Peyer's patch (tissue), 4 donors: Measurements from ENCODE around the gene ATP5F1B. TPM values are rescaled to one million over a fixed set of nuclear protein-coding genes. Genes with fewer than 3 reads are reported as not detected.

ENCODE experiments used
- DNase-seq, 3 donors: peaks; one replicate each; pipeline ENCODE4 v3.0.0-alpha.2; 2017 to 2019
- H3K27ac ChIP-seq, 4 donors: fragments of 200-600 bp; sonication (generic); one replicate each; pipeline ENCODE4 v1.5.1; 2016 to 2019
- H3K27me3 ChIP-seq, 2 donors: fragments of 200-600 bp; sonication (generic); one replicate each; pipeline ENCODE4 v1.5.1; 2019
- H3K36me3 ChIP-seq, 3 donors: fragments of 200-600 bp; sonication (generic); one replicate each; pipeline ENCODE4 v1.5.1; 2016 to 2019
- H3K4me1 ChIP-seq, 4 donors: fragments of 200-600 bp; sonication (generic); one replicate each; pipeline ENCODE4 v1.5.1; 2016 to 2019
- H3K4me3 ChIP-seq, 4 donors: fragments of 200-600 bp; sonication (generic); 1 replicate in 3 of 4; 2 replicates in 1 of 4; pipeline ENCODE4 v1.5.1; 2016 to 2019; ENCODE audit warnings: mild to moderate bottlenecking in 1 of 4
- H3K9me3 ChIP-seq, 4 donors: fragments of 200-600 bp; sonication (generic); one replicate each; pipeline ENCODE4 v1.5.1; 2016 to 2019; ENCODE audit warnings: mild to moderate bottlenecking in 1 of 4
- CTCF ChIP-seq, 6 experiments: fragments of 450-650 bp in 4 of 6; fragments of 200-600 bp in 2 of 6; sonication (generic) in 1 of 6; IDR thresholded peaks; one replicate each; pipeline ENCODE4 v1.5.1; 2017 to 2019; ENCODE audit warnings: antibody characterized with exemption in 6 of 6, mild to moderate bottlenecking in 3 of 6, moderate library complexity in 1 of 6
- POLR2A ChIP-seq, 2 donors: fragments of 450-650 bp; IDR thresholded peaks; one replicate each; pipeline ENCODE4 v1.5.1; 2017; ENCODE audit warnings: antibody characterized with exemption in 2 of 2, mild to moderate bottlenecking in 2 of 2, moderate library complexity in 2 of 2
- total RNA-seq, 4 donors: library from RNA; depleted of rRNA; stranded (reverse); fragments of >200 nt; gene quantifications; one replicate each; pipeline ENCODE4 v1.1.0, GENCODE V29; 2016

Gene ATP5F1B
- 100 to 1,000 TPM; 333 to 768 (median 688) TPM for total RNA-seq

GRCh38 chr12:56645717-56646446, at the start of gene ATP5F1B:
Gene ATP5F1B, minus strand, starts transcription at chr12:56645984. Its CDS starts 21 bp downstream, at chr12:56645963.
- peaks cover 0 to 20% (median 7%) of the 10 kb centered on the region in 4 donors for H3K4me1 ChIP-seq
- DNase-seq, result peak; percentile 91 to 99 (median 93)
- H3K36me3 ChIP-seq, result peaks cover 0 to 36% (median 3%) of the 10 kb centered on the region in 3 donors
- TF ChIP-seq POLR2A (IDR thresholded peaks at IDR 0.05), result peak; percentile 99
- peak in 1 of 6 experiments; percentile 19 for TF ChIP-seq CTCF (IDR thresholded peaks at IDR 0.05)
- H3K9me3 ChIP-seq, result no peaks in the 10 kb centered on the region
- H3K4me3 ChIP-seq, result peak within 1 kb of the TSS; percentile 80 to 95 (median 86)
- no peaks in the 10 kb centered on the region for H3K27me3 ChIP-seq
- peak within 1 kb of the TSS; percentile 90 to 96 (median 92) for H3K27ac ChIP-seq

- Histone ChIP-seq H3K36me3 (no peaks in the 10 kb centered on the region), H3K4me3 (no peak overlapping the region), H3K9me3 (no peaks in the 10 kb centered on the region), H3K27ac (no peak overlapping the region), H3K27me3 (no peaks in the 10 kb centered on the region), H3K4me1 (no peaks in the 10 kb centered on the region)
- DNase-seq, result peak in 1 of 3 donors; percentile 1
- TF ChIP-seq POLR2A (IDR thresholded peaks at IDR 0.05) (no peak), CTCF (IDR thresholded peaks at IDR 0.05) (no peak)
These were observed 48.4 kb upstream of the ATP5F1B start for GRCh38 chr12:56694161-56694560.

GRCh38 chr12:56688846-56689109, 43.0 kb upstream of the ATP5F1B start:
- H3K36me3 ChIP-seq, result no peaks in the 10 kb centered on the region
- no peaks in the 10 kb centered on the region for H3K9me3 ChIP-seq
- TF ChIP-seq CTCF (IDR thresholded peaks at IDR 0.05) (no peak), POLR2A (IDR thresholded peaks at IDR 0.05) (no peak)
- peaks cover 0 to 18% (median 3%) of the 10 kb centered on the region in 4 donors for H3K4me1 ChIP-seq
- DNase-seq, result peak in 1 of 3 donors; percentile 46
- peak overlapping the region; percentile 68 to 89 (median 76) for H3K4me3 ChIP-seq
- no peaks in the 10 kb centered on the region for H3K27me3 ChIP-seq
- H3K27ac ChIP-seq, result peak overlapping the region; percentile 98 to 100 (median 99)

- DNase-seq, result peak; percentile 95 to 99 (median 99)
- H3K9me3 ChIP-seq, result no peaks in the 10 kb centered on the region
- H3K27me3 ChIP-seq, result no peaks in the 10 kb centered on the region
- TF ChIP-seq POLR2A (IDR thresholded peaks at IDR 0.05), result peak; percentile 89 to 97
- TF ChIP-seq CTCF (IDR thresholded peaks at IDR 0.05), result no peak
- peaks cover 0 to 19% (median 3%) of the 10 kb centered on the region in 4 donors for H3K4me1 ChIP-seq
- H3K4me3 ChIP-seq, result peak within 1 kb of the TSS; percentile 68 to 89 (median 76)
- peak within 1 kb of the TSS; percentile 98 to 100 (median 99) for H3K27ac ChIP-seq
- no peaks in the 10 kb centered on the region for H3K36me3 ChIP-seq
These were observed 42.5 kb upstream of the ATP5F1B start, which contains the start of gene PTGES3 for GRCh38 chr12:56688129-56688845. Gene PTGES3, minus strand, starts transcription at chr12:56688284. Its CDS starts 285 bp downstream, at chr12:56687999.

- Histone ChIP-seq H3K27ac (peak overlapping the region; percentile 98 to 100 (median 99)), H3K4me3 (peak overlapping the region; percentile 68 to 89 (median 76)), H3K36me3 (no peaks in the 10 kb centered on the region), H3K4me1 (peaks cover 0 to 27% (median 8%) of the 10 kb centered on the region in 4 donors), H3K9me3 (no peaks in the 10 kb centered on the region), H3K27me3 (no peaks in the 10 kb centered on the region)
- DNase-seq, result peak; percentile 67 to 86 (median 77)
- TF ChIP-seq CTCF (IDR thresholded peaks at IDR 0.05) (peak in 2 of 6 experiments; percentile 9), POLR2A (IDR thresholded peaks at IDR 0.05) (no peak)
These were observed 41.7 kb upstream of the ATP5F1B start for GRCh38 chr12:56687223-56688128.
